Hypothalamus (tissue), 51 donors: ENCODE data around the gene RAD51B.

ENCODE experiments used
- DNase-seq, 51 donors: peaks; one replicate each; lab custom pipeline; 2025; lab: John Stamatoyannopoulos, UW

The RAD51B gene

DNA sequence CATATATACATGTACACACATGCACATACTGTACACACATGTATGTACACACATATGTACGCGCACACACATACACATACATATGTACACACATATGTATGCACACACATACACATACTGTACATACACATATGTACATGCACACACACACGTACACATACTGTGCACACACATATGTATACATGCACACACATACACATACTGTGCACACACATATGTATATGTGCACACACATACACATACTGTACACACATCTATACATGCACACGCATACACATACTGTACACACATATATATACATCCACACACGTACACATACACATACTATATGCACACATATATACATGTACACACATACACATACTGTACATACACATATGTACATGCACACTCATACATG is 853.9 kb downstream of the RAD51B start:
- no peak for DNase-seq

DNA sequence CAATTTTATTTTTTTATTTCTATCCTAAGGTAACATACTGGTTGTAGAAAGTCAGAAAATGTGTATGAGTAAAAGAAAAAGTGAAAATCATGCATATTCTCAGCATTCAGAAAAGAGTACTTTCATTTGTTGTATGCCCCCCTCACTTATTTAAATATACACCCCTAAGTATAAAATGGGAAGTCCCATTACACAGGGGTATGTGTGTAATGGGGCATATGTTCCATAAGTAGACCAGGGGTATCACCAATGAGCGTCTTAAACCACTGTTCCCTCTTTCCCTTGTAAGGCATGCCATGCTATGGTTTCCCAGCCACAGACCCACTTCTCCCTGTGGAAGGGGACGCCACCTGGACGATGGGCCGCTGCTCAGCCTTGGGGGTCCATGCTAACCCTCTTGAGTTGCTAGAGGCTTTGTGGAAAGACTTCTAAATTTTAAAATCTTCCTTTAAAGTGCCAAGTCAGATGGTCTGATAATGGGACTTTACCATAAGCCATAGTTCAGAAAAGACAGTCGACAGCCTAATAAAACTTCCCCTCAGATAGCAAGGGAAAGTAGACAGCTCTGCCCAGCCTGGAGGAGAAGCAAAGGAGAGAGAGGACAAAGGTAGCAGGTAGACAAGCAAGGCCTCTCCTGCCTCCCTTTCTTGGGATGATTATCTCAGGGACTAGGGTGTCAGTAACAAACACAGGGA is 855.1 kb downstream of the RAD51B start:
- no peak for DNase-seq

DNA sequence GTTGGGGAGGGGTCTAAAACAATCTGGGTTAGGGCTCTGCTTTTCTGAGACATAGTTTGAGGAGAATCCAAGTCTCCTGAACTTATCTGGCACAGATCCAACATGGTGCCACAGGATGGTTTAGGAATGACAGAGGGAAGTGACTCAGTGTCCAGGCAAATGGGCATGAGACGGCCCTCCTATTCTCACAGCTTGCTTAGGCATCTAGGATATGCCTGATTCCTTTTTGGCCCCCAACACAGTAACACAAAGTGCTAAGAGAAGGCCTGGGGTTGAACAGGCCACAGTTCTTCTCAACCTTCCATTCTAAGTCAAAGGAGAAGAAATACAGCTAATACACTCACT is 855.6 kb downstream of the RAD51B start:
- no peak for DNase-seq

DNA sequence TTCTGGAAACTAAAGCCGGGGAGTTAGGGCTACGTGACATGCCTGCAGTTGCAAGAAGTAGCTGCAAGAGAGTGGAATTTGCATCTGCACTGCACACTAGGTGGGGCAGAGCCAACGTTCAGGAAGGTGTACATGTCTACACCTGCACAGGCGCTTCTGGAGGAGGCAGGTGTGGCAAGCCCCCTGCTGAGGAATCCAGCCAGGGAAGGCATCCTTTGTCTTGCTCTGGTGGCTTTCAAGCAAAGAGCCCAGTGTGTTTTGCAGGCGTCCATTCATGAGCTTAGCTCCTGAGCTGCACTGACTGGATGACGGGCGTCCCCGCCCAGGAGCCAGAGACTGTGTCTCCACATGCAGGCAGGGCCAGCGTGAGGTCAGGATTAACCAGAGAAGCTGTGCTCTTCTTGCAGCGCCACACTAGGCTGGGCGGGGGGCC is 856.9 kb downstream of the RAD51B start:
- DNase-seq = no peak

DNA sequence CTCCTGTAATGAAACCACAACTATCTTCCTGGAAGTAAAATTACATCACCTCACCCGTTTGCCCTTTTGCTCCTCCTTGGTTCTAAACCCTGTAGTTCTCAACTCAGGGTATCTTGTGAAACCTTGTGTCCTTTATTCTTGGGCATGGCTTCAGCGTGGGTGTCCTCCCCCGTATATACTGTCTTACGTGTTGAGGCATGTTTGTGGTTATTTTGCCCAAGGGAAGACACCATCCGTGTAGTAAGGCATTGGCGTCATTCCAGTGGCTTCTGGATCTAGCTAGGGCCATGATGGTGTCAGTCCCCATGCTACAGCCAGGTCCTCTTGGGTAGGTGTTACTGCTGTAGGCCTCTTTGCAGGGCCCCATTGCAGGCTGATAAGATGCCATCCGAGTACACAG is 857.9 kb downstream of the RAD51B start:
- DNase-seq = no peak

DNA sequence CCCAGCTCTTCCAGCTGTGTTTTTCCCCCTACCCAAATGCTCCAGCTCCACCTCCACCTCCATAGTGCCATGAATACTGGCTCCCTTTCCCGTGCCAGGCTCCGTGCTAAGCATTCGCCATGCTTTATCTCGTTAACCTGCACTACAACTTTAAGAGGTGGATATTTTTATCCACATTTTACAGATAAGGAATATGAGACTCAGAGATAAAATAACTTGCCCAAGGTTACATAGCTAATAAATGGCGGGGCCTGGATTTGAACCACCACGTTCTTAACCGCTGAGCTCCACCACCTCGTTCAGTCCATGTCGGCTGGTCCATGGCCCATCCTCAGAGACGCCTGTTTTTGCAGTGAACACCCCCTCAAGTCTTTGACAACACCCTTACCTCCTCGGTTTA is 858.3 kb downstream of the RAD51B start:
- DNase-seq = no peak

DNA sequence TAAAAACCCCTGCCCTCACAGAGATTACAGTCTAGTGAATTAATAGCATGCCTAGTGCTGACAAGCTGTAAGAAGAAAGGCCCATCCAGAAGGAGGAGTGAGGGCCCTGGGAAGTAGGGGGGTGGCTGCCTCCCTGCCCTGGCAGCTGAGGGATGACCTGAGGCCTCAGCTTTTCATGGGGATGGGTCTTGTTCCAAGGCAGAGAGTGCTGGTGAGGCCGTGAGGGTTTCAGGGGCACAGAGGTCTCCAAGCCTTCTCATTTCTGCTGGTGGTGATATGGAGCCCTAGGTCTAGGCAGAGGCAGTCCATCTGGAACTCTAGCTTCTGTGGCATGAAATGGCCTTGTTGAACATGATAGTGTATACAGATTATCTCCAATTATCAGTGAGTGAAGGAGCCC is 858.9 kb downstream of the RAD51B start:
- no peak for DNase-seq

DNA sequence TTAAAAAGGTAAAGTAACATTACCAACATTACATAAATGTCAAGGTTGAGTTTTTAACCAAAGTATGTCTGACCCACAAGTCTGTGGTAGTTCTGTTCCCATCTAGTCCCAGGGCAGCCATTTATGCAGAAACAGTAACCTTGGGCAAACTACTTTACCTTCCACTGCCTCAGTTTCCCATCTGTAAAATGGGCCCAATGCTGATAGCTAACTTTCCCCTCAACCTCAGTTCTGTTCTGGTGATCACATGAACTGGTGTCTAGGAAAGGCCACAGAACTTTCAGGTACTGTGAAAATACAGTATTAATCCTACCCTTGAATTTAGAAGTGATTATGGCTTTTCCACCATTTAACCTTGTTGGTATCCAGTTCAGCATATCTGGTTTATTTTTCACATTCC is 859.7 kb downstream of the RAD51B start:
- no peak for DNase-seq

DNA sequence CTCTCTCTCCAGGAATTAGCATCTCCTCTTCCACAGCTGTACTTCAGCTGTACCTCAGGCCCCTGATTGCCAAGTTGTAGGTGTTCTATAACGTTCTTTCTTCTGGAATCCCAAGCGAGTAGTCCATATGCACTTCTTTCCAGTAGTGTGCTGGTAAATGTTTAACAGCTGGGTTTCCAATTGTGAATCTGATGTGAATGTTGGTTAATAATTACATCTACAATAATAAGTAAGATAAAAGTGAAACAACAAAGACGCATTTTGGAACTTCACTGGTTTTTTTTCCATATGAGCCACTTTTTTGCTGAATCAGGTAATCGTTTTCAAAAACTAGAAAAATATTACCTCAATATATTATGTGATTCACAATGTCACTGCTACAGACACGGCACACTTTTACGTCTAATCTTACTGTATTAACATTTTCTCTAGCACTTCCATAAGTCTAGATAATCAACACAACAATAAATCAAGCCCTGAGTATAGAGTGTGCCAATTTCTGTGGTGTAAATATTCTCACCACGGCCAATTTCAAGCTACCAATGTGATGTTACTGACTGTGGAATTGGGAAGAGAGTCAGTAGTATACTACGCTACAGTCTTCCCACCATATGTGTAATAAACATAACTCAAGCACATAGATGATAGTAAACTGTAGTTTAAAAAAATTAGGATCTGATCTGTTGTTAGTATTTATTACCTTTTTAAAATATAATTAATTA is 860.3 kb downstream of the RAD51B start:
- DNase-seq = no peak

DNA sequence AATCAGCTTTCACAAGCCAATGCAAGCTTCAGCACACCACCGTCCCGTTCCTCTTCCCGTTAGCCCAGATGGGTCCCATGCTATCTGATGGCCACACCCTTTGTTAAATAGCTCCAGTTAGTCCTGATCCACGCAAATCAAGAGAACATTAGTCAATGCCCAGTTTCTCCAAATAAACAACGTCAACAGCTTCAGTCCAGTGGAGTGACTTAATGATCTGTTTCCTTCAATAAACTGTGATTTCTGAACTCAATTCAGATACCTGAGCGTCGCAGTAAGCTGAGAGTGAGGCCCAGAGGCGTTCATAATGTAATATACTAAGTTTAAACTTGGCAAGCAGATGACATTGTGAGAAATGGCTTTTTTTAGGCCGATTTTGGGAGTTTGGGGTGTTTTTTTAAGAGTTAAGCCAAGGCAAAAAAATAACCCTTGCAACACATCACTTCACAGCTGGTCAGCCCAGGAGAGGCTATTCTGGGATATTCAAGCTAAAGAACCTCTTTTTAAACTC is 861.0 kb downstream of the RAD51B start:
- no peak for DNase-seq

DNA sequence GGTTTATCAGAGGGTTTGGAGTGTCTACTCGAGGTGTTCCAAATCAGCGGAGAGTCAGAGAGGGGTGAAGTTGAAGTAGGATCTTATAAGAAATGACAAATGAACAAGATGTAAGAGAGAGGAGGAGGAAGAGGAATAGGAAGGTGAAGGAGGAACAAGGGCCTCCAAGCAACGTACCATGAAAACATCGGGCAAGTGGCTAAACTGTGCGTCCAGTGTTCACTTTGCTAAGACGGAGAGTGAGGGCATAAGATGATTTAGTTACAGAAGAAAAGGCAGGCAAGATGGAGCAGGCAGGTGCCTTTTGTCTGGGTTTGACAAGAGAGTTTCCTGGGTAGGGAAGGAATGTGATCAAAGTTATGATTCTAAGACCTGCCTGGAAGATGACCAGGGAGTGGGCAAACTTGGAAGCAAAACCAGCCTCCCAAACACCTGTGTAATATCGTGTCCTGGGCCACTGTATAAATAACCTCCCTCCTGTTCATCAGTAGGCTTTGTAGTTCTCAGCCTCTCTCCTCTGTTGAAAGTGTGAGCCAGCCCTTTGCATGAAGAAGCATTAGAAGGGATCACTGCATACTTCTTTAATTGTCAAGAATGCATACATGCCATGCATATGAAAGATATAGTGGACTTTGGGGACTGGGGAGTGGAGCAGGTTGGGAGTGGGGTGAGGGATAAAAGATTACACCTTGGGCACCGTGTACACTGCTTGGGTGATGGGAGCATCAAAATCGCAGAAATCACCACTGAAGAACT is 861.9 kb downstream of the RAD51B start:
- DNase-seq = no peak

DNA sequence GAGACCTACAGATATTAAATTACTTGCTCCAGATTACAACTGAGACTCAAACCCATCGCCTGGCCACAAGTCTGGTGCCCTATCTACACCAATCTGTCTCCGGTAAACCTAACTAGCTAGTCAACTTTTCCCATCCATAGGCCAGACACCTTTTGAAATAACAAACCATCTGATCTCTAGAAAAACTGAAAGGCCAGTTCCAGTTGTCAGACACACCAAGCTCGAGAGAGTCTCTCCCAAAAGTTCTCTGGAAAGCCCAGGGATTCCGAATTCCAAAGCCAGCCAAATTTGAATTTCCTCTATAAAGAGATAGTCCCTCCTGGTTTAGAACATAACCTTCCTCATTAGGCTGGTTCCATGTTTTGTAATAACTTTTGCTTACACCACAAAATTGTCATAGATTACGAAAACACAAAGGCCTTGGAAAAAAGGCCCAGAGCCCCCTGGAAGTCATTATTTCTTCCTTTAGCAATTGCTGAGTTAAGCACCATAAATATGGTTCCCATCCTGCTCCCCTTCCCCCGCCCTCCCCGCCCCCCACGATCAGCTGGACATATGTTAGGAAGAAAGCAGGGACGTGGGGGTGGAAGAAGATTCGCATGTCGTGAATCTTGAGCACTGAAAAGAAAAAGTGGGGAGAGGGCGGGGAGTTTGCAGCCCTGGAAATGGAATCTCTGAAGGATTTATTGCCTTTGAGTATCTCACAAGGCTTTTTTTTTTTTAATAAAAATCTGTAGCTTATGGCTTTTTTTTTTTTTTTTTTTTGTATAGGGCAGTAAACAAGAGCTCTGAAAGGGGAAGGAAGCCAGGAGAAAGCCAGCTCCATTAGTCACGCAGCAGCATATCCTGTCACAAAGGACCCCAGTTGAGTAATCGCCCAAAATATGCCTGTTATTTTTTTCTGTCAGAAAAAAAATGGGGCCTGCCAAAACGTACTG is 862.9 kb downstream of the RAD51B start:
- DNase-seq = peak in 4 of 51 donors; percentile 8 to 36 (median 18)

DNA sequence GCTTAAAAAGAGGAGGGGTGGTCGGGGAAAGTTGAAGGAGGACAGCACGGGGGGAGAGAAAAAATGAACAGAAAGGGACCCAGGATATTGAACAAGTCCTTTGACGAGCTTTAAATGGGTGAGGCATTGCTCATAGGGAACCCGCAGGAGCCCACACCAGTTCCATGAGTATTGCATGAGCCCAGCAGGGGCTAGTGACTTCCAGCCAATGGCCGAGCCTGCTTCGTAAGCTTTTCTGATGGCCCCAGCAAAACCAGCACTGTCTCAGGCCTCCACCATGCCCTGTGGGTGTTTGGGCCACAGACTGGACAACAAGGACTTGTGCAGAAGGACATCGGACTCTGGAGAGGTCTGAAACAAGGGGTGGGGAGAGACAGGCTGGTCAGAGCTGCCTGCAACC is 863.7 kb downstream of the RAD51B start:
- DNase-seq = peak in 11 of 51 donors; percentile 7 to 43 (median 25)

DNA sequence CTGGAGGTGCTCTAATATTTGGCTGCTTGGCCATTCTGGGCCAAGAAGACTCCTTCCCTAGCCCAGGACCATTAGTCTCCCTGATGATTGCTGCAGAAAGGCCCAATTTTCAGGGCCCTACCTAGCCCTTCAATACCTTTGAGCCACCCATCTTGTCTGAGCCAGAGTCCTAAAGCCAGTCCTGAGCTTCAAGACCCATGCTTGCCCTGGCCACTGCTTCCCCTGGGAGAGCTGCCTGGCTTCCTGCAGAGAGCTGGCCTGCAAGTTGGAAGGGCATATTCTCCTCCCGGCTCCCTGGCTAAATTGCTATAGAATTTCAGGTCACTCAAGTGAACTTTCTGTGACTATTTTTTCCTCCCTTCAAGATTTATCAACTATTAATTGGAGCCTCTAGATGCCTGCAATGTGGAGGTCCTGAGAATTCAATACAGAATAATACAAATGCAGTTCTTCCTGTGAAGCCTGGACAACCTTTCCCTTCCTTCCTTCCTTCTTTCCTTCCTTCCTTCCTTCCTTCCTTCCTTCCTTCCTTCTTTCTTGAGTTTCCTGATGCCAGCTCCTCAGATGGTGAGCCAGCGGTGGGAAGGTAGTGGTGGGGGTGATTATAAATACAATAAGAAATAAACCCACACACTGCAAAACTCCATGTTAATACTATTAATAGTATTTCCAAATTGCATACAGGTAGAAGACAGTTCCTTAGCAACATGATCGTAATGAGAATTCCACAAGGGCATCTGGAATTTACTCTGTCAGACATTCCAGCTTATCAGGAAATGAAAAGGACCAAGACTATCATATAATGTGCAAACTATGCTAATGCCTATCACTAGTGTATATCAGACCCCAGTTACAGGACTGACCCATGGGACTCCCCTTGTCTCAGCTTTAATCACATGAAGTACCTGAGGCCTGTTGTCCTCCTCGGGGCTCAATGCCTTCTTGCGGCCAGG is 865.2 kb downstream of the RAD51B start:
- DNase-seq = peak in 1 of 51 donors; percentile 34

DNA sequence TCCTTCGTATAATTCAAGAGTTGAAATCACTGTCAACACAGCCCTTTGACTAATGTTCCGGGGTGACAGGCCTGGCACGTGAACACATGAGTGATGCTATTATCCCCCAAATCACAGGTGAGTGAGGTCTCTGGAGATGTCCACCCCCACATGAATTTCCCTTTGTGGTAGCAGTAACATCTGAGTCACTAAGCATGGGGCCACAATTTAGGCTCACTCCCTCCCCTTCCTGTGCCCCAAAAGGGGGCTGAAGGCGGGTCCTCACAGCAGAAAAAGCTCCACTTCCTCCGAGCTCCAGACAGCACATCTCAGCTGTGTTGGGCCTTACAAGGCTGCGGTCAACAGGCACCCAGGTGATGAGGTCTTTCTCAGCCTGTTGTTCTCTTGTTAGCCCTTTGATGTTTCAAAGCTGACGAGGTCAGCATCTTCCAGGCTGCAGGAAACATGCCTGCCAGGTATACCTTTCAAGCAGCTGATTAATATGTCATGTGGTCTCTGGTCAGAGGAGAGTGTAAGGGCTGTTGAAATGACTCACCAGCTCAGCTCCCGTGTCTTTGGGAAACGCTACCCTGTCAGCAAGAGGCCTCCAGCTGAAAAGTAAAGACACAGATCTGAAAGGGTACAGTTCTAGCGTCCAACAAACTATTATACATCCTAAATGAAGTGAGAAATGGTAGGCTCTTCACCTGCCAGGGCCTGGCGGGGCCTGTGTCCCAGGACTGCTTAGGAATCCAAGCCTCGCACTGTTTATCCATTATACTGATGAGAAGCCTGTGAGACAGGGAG is 866.0 kb downstream of the RAD51B start:
- peak in 1 of 51 donors; percentile 34 for DNase-seq

DNA sequence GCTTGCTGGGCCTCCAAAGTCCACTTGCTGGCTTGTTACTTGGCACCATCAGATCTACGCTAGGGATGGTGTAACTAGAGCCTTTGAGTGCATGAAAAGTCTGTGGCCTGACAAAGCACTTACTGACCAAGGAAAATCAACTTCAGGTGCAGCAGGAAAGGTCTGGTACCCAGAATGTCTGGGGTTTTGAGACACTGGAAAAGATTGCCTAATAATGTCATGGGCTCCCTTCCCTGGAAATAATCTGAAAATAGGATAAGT is 866.6 kb downstream of the RAD51B start:
- no peak for DNase-seq

DNA sequence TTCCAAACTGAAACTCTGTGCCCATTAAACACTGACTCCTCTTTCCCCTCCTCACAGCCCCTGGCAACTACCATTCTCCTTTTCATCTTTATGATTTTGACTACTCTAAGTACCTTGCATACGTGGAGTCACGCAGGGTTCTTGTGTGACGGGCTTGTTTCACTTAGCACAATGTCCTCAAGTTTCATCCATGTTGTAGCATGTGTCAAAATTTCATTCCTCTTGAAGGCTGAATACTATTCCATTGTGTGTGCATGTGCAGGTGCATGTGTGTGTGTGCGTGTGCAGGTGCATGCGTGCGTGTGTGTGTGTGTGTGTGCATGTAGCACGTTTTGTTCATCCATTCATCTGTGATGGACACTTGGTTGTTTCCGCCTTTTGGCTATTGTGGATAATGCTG is 867.1 kb downstream of the RAD51B start:
- no peak for DNase-seq

DNA sequence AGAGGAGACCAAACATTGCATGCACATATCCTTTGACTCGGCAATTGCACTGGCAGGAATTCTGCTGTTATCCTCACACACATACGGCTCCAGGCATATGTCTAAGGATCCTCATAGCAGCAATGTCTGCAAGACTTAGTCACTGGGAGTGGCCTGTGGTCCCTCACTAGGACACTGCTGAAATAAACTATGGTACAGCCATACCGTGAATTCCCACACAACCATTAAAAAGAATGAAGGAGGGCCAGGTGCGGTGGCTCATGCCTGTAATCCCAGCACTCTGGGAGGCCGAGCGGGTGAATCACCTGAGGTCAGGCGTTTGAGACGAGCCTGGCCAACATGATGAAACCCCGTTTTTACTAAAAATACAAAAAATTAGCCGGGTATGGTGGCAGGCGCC is 868.2 kb downstream of the RAD51B start:
- DNase-seq = no peak

DNA sequence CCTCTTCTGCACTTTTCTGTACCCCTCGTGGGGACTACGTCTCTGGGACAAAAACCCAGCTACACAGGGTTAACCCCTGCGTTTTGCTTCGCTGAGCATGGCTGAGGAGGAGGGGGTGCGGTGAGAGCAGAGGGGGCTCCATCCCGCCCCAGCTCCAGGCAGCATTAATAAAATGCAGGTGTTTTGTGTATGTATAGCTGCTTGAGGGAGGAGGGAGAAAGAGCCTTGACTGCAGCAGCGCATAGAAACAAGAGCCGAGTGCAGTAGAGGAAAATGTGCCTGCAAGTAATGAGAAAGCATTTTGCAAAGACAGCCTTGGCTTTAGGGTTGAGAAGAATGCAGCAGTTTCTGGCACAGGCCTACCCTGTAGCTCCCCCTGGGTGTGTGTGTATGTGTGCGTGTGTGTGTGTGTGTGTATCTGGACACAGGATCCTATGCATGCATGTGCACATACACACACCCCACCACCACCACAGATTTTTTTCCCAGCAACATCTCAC is 869.3 kb downstream of the RAD51B start:
- no peak for DNase-seq
